Smooth muscle cell of the umbilical artery (primary cell): ENCODE measurements around the gene CCDC138. TPM values are rescaled to one million over a fixed set of nuclear protein-coding genes. Genes with fewer than 3 reads are reported as not detected.

Experiments
- total RNA-seq: library from RNA; depleted of rRNA; stranded (reverse); fragments of >200 nt; gene quantifications from 2 replicates; pipeline ENCODE4 v1.2.3, GENCODE V29; 2014

CCDC138 gene
- total RNA-seq: 3.6 and 4.8 TPM in 2 replicates

GRCh38 chr2:108786354-108787215 lies at the start of gene CCDC138:
Gene CCDC138 (plus strand): TSS chr2:108786771. CDS start chr2:108786823, 52 bp downstream.

Other genes starting within 250 kb of the CCDC138 start
- gene RANBP2, start 67.3 kb upstream of the CCDC138 start, total RNA-seq: 87.6 and 110 TPM in 2 replicates
- gene EDAR, start 202.4 kb downstream of the CCDC138 start, total RNA-seq: not detected in 2 replicates